ENCODE measurements around the gene POLN.
"Not testable (repeated sequence)": the region's sequence is repeated elsewhere in the genome, so short reads cannot be mapped to it uniquely, and the experiment has no call there.

Gene POLN

GRCh38 chr4:2275044-2275397 is 33.1 kb upstream of the POLN start:
- DNase-seq (ENCODE audit: low read depth) = not testable (repeated sequence)

- no peak for DNase-seq (ENCODE audit: low read depth)
Observed at GRCh38 chr4:2274320-2275043, 32.6 kb upstream of the POLN start.

DNA sequence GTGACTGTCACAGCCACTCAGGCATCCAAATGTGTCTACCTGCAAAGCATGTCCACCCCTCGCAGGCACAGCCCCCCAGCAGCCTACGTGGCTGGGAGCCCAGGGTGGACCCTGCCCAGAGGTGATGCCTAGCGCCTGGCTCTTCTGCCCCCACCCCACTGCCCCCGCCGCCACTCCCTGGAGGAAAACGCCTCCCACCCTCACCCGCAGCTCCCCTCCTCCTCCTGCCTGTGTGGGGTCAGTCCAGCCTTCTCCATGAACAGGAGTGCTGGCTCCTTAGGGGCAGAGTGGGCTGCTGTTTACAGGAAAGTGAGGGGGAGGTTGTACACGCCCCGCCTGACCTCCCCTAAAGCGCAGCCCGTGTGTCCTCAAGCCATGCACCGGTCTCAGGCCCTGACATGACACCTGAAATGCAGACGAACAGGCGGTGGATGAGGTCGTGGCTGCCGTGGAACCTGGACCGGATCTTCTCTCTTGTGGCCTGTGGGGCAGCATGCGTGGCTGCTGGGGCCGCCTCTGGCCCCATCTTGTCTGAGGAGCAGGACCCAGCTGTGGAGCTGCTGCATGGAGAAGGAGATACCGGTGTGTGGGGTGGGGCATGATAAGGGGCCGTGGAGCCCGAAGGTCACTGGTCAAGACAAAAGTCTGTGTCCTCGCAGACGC is 31.9 kb upstream of the POLN start:
- no peak for DNase-seq (ENCODE audit: low read depth)

- no peak for DNase-seq (ENCODE audit: low read depth)
Observed at GRCh38 chr4:2273221-2273620, 31.3 kb upstream of the POLN start.

DNA sequence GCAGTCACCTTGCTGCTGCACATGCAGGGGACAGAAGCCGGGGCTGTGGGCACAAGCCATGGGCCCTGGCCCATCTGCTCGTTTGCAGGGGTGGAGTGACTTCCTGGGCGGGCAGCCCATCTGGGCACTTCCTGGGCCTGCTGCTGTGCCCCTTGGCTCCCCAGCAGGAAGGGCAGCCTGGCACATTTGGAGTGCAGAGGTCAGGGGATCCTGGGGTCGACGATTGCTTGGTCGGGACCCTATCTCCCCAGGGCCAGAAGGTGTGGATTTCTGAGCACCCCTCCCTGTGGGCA is 30.9 kb upstream of the POLN start:
- no peak for DNase-seq (ENCODE audit: low read depth)

DNA sequence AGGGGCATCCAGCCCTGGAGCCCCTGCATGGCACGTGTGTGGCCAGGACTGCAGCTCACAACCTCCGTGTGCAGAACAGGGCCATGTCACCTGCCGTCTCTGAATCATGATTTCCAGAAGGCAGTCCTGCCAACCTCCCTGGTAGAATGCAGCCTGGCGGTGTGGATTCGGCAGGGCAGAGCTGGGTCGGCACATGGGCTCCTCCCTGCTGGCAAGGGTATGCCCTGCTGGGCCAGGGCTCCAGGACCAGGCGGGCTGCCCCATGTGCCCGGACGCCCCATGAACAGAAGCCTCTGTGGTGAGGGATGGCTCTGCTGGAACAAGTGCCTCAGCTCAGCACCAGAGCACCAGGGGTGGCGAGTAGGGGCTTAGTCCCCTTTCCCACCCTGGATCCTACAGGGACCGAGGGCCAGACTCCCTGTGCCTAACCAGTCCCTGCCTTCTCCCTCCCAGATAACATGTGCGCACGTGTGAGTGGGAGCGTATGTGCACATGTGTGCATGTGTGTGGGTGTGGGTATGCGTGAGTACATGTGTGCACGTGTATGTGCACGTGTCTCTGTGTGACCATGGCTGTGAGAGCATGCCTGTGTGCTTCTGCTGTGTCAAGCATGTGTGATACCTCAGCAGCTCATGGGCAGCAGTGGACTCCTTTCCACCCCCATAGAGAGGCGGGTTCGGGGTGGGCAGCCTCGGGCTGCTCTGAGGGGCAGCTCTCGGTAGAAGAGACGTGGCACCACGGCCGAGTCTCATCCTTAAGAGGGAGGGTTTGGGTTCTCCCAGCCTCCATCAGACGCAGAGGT is 30.3 kb upstream of the POLN start:
- DNase-seq (ENCODE audit: low read depth) = no peak

DNA sequence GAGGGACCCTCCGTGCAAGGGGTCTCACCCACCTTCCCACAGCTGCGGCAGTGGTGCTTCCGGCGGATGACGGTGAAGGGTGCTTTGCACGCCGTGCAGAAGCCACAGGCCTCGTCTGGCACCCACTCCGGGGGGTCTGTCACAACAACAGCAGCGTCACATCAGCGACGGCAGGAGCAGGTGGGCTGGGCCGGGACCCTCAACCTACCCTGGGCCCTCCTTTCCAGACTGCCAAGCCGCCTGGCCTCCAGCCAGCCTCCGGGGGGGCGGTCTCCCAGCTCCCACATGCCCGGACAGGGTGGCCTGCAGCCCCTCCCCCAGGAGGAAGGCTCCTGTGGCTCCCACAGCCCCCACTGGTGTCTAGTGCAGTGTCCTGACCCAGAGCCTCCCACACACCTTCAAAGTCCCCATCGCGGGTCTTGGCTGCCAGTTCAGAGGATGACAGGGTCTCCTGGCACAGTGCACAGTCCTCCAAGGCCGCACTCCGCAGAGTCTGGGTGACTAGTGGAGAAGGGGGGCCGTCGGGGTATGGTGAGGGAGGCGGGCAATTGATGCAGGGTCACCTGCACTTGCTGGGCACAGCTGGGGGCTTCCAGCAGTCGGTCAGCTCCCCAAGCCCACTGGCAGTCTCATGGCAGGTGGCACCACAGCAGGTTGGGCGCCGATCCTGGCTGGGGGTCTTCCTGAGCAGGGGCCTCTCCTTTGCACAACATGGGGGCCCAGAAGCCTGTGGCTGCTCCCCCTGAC is 29.5 kb upstream of the POLN start:
- DNase-seq (ENCODE audit: low read depth) = no peak

DNA sequence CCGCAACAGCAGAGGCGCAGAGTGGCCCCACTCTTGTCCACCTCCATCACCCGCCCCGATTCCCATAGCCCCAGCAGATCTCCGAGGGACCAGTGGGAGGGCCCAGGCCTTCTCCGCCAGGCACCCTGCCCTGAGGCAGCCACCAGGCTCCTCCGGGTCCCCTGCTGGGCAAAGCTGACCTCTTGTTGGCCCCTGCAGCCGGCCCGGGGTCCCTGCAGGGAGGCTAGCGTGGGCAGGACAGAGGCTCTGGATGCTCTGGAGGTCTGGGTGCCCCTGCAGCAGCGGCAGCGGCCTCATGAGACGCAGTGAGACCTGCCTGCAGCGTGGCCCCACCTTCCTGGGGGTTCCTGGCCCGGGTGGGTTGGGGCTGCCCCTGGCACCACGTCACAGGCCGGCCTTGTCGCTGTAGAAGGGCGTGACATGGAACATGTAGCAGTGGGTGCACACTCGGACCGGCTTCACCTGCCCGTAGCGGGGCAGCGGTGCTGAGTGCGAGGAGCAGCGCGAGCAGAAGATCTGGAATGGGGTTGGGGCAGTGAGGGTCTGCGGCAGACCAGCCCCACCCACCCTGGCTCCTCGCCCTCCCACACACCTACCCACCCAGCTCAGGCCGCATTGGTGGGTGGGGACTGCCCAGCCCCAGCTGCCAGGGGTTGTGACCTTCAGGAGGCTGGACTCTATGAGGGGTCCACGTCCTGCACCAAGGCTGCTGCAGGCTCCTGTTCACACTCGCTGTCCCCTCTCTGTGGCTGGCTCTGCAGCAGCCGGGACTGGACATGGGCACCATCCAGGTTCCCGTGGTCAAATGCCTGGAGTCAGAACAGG is 28.6 kb upstream of the POLN start:
- no peak for DNase-seq (ENCODE audit: low read depth)

DNA sequence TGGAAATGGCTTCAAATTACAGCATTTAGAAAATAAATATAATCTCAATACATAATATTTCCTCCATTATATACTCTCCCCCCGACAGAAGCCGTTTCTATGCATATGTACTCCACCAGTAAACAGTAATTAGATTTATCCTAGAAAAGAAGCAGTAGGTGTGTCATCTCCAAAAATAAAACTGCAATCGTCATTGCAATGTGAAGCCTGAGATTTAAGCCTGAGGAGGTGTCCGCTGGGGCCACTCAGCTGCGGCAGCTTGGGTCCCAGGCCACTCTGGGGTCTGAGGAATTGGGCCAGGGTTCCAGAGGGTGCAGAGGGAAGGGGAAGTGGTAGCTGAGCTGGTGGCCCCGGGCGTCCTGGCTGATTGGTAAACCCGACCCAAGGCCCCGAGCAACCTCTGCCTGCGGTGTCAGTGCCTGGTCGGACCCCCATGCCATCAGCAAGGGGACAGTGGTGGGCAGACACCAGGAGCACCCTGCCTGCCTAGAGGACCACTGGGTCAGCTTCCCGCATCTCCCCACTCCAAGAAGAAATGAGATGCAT is 27.8 kb upstream of the POLN start:
- DNase-seq (ENCODE audit: low read depth) = no peak

- DNase-seq (ENCODE audit: low read depth) = no peak
Observed at GRCh38 chr4:2269206-2269531, 27.2 kb upstream of the POLN start.

DNA sequence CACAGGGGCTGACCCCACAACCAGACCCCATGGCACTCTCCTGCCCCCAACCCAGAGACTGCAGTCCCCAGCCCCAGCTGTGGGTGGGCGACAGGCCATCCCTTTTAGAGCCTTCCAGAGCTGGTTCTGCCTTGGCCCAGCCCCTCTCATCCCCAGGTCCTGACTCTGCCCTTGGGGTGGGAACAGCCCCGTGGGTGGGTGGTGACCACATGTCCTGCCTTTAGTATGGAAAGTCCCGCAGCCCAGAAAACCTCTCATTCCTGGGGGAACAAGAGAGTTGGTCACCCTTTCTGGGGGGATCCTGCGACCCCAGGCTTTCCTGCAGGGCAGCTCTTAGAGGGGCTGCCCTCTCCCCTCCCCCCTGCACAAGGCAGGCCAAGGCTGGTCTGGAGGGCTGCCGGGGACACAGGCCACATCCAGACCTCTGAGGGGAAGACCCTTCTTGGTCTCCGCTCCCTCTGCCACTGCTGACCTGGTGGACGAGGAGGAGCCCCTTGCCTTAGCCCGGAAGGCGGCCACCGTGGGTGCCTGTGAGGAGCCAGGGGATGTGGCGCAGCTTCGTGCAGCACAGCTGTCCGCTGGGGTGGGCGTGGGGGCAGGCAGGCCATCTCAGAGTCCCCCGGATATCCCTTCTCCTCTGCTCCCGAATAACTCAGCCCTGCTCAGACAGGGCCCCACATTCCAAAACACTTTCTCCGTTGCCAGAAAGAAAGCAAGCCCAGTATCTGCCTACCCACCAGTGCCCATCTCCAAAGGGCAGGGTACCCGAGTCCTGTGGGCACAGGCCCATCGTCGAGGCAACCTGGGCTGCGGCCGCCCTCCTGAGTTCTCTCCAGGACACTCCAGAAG is 26.7 kb upstream of the POLN start:
- DNase-seq (ENCODE audit: low read depth) = no peak

DNA sequence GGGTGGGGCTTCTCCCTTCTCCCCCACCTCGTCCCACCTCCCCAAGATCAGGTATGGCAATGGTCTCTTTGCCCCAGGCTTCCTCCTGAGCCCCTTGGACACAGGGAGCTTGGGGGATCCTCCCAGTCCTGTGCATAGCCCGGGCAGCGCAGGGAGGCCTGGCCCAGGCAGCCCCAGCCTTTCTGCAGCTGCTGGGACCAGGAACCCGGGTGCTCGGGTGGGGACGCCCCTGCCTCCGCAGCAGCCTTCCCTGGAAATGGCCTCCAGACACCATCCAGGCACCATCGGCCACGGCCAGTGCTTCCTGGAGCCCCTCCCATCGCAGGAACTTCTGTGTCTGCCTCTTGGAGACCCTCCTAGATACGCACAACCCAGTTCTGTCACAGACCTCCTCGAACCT is 25.9 kb upstream of the POLN start:
- no peak for DNase-seq (ENCODE audit: low read depth)

GRCh38 chr4:2267320-2267811 is 25.4 kb upstream of the POLN start:
- no peak for DNase-seq (ENCODE audit: low read depth)

DNA sequence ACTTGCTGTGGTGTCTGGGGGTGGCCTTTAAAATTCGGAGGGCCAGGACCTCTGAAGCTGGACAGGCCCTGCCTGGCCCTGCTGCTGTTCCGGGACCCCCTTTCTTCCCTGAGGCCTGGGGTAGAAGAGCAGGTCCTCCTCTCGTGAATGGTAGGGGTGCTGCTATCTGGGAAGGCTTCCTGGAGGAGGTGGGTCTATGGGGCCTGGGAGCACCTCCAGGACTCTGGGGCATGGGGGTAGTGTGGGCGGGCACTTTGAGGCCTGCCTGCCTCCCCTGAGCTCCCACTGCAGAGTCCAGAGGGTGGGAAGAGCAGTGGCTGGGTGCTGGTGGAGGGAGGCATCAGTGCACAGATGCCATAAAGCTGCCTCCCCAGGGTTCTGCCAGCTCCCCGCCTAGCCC is 24.9 kb upstream of the POLN start:
- DNase-seq (ENCODE audit: low read depth) = no peak

- no peak for DNase-seq (ENCODE audit: low read depth)
Observed at GRCh38 chr4:2266181-2266580, 24.3 kb upstream of the POLN start.

GRCh38 chr4:2265113-2266110 is 23.5 kb upstream of the POLN start:
- no peak for DNase-seq (ENCODE audit: low read depth)

DNA sequence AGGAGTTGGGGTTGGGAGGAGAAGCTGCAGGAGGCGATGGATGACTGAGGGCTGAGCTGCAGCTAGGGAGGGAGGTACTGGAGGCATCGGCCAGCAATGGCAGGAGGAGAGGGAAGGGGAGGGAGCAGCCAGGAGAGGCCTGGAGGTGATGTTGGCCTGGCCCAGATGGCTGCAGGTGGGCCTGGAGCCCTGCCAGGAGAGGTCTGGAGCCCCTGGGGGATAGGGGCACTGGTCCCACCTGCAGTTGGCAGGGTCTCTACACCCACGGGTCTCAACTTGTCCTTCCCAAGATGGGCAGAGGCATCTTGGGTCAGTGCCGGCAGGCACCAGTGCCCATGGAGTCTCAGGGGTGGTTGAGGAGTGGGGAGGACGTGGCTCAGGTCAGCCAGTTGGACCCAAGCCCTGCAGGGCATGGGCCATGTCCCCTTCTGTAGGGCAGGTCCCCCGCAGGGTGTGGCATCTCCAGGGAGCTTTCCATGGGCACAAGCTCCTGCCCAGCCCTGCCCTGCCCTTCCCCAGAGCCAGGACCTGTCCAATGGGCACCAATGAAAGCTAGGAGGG is 22.6 kb upstream of the POLN start:
- no peak for DNase-seq (ENCODE audit: low read depth)

- no peak for DNase-seq (ENCODE audit: low read depth)
Observed at GRCh38 chr4:2263926-2264321, 22.0 kb upstream of the POLN start.

- no peak for DNase-seq (ENCODE audit: low read depth)
Observed at GRCh38 chr4:2262944-2263250, 21.0 kb upstream of the POLN start.
